Motor neuron (in vitro differentiated cells): ENCODE results near the gene FAM78A. TPM values are rescaled to one million over a fixed set of nuclear protein-coding genes. Genes with fewer than 3 reads are reported as not detected.

Source experiments
- ATAC-seq, 8 experiments: fragments of 200-7000 bp; cut with Tn5 transposase; replicated peaks in 6 of 8; 2 replicates each; pipeline ENCODE4 v1.8.0; 2021; ENCODE audit warnings: mild to moderate bottlenecking in 8 of 8, moderate library complexity in 8 of 8
- H3K27ac ChIP-seq, 2 donors: fragments of 250-450 bp; sonication (Bioruptor Pico); 2 replicates each; pipeline ENCODE4 v1.9.0; 2021; ENCODE audit warnings: antibody characterized with exemption in 2 of 2, mild to moderate bottlenecking in 2 of 2, moderate library complexity in 1 of 2
- H3K4me1 ChIP-seq, 2 donors: fragments of 250-450 bp; sonication (Bioruptor Pico); replicated peaks in 1 of 2; 2 replicates each; pipeline ENCODE4 v1.6.1; 2021; ENCODE audit warnings: antibody characterized with exemption in 2 of 2, mild to moderate bottlenecking in 2 of 2, moderate library complexity in 1 of 2
- H3K4me3 ChIP-seq, 5 donors: fragments of 250-450 bp; sonication (Bioruptor Pico); 2 replicates each; pipeline ENCODE4 v1.9.0; 2021; ENCODE audit warnings: antibody characterized with exemption in 5 of 5, mild to moderate bottlenecking in 5 of 5, moderate library complexity in 4 of 5
- WGBS, 10 experiments: fragments of 450-650 bp; shearing (Covaris generic); methylation state at CpG; one replicate each; pipeline ENCODE4 v1.0.0; 2022; 5-methylcytosine and 5-hydroxymethylcytosine counted together
- in situ Hi-C, 9 experiments: fragments of 400-800 bp; cut with MboI; loops; one replicate each; pipeline ENCODE4 v1.15.0; 2021; ENCODE audit warnings: low sequenced_read_pairs in 9 of 9, low pct_unique_long_range_greater_than_20kb in 2 of 9; ENCODE audit not compliant: unreplicated experiment in 9 of 9
- total RNA-seq, 8 experiments: library from RNA; unstranded; fragments of 300-600 nt; gene quantifications; 2 replicates each; pipeline versions ENCODE4 v1.2.3 to v1.2.4, GENCODE V29; 2022

FAM78A gene
- total RNA-seq, 8 experiments from 2014 or later: 0.50 to 1.5 (median 0.88) TPM

GRCh38 chr9:131297903-131298302 lies 21.6 kb upstream of the FAM78A start:
- H3K27ac ChIP-seq: no peak overlapping the region
- 20 to 77% (median 63%) methylated on average over 1 to 9 of the region's 11 CpGs; no CpG with 5 or more reads in 3 of the 10 experiments for WGBS, 10 experiments
- H3K4me3 ChIP-seq: no peak overlapping the region
- H3K4me1 ChIP-seq: peaks cover 2 to 3% of the 10 kb centered on the region in 2 donors
- in situ Hi-C loops: no loop called here
- no peak for ATAC-seq

- WGBS, 10 experiments: 50 to 100% (median 91%) methylated on average over 1 to 3 of the region's 8 CpGs; no CpG with 5 or more reads in 2 of the 10 experiments
- H3K27ac ChIP-seq: no peak overlapping the region
- H3K4me3 ChIP-seq: no peak overlapping the region
- in situ Hi-C loops: no loop called here
- peaks cover 2 to 3% of the 10 kb centered on the region in 2 donors for H3K4me1 ChIP-seq
- peak in 4 of 8 experiments; percentile 18 to 39 (median 26) for ATAC-seq
Measured at GRCh38 chr9:131296906-131297500, 20.7 kb upstream of the FAM78A start.

- in situ Hi-C loops: no loop called here
- Histone ChIP-seq H3K4me1 (peaks cover 2 to 3% of the 10 kb centered on the region in 2 donors), H3K4me3 (no peak overlapping the region), H3K27ac (no peak overlapping the region)
- 40 to 80% (median 55%) methylated on average over 1 to 6 of the region's 9 CpGs; no CpG with 5 or more reads in 6 of the 10 experiments for WGBS, 10 experiments
- peak in 4 of 8 experiments; percentile 35 to 68 (median 52) for ATAC-seq
Measured at GRCh38 chr9:131296460-131296859, 20.1 kb upstream of the FAM78A start.

- no peak for ATAC-seq
- in situ Hi-C loops: no loop called here
- Histone ChIP-seq H3K4me3 (no peak overlapping the region), H3K27ac (no peak overlapping the region), H3K4me1 (peaks cover 29 to 30% of the 10 kb centered on the region in 2 donors)
- 88 to 100% (median 94%) methylated on average over 1 to 7 of the region's 10 CpGs; no CpG with 5 or more reads in 1 of the 10 experiments for WGBS, 10 experiments
Measured at GRCh38 chr9:131292937-131293336, 16.6 kb upstream of the FAM78A start.

GRCh38 chr9:131291795-131292315 lies 15.5 kb upstream of the FAM78A start:
- Histone ChIP-seq H3K27ac (no peak overlapping the region), H3K4me3 (no peak overlapping the region), H3K4me1 (peaks cover 27 to 29% of the 10 kb centered on the region in 2 donors)
- in situ Hi-C loops: no loop called here
- WGBS, 10 experiments: 0 to 100% (median 76%) methylated on average over 1 to 2 of the region's 7 CpGs; no CpG with 5 or more reads in 4 of the 10 experiments
- ATAC-seq: no peak

- peak overlapping the region in 1 of 5 donors; percentile 28 for H3K4me3 ChIP-seq
- peaks cover 26 to 27% of the 10 kb centered on the region in 2 donors for H3K4me1 ChIP-seq
- ATAC-seq: no peak
- WGBS, 10 experiments: 0 to 100% (median 67%) methylated on average over 1 of the region's 17 CpGs; no CpG with 5 or more reads in 7 of the 10 experiments
- no peak overlapping the region for H3K27ac ChIP-seq
- in situ Hi-C loops: no loop called here
Measured at GRCh38 chr9:131290767-131291370, 14.6 kb upstream of the FAM78A start.

- Histone ChIP-seq H3K4me1 (peaks cover 26 to 27% of the 10 kb centered on the region in 2 donors), H3K4me3 (peak overlapping the region; percentile 6 to 28 (median 12)), H3K27ac (peak overlapping the region; percentile 91 to 95)
- in situ Hi-C loops: no loop called here
- ATAC-seq: peak in 5 of 8 experiments; percentile 0 to 60 (median 1)
- WGBS, 10 experiments: 24 to 100% (median 91%) methylated on average over 1 to 7 of the region's 34 CpGs; no CpG with 5 or more reads in 6 of the 10 experiments
Measured at GRCh38 chr9:131290036-131290766, 13.9 kb upstream of the FAM78A start.

- in situ Hi-C loops: no loop called here
- 7 to 93% (median 66%) methylated on average over 1 to 16 of the region's 28 CpGs; no CpG with 5 or more reads in 4 of the 10 experiments for WGBS, 10 experiments
- peak within 1 kb of the TSS; percentile 6 to 28 (median 12) for H3K4me3 ChIP-seq
- peak; percentile 66 to 98 (median 93) for ATAC-seq
- H3K27ac ChIP-seq: peak within 1 kb of the TSS; percentile 91 to 95
- H3K4me1 ChIP-seq: peaks cover 26 to 27% of the 10 kb centered on the region in 2 donors
Measured at GRCh38 chr9:131289301-131290035, 13.2 kb upstream of the FAM78A start, which contains the start of gene PLPP7. PLPP7 (plus strand) TSS chr9:131289723; CDS start chr9:131289998, 275 bp downstream.

GRCh38 chr9:131288217-131288616 lies 11.9 kb upstream of the FAM78A start:
- Histone ChIP-seq H3K27ac (peak overlapping the region in 1 of 2 donors; percentile 91), H3K4me3 (no peak overlapping the region), H3K4me1 (peaks cover 26 to 27% of the 10 kb centered on the region in 2 donors)
- no peak for ATAC-seq
- WGBS, 10 experiments: 40 to 83% (median 74%) methylated on average over 3 to 5 of the region's 9 CpGs; no CpG with 5 or more reads in 7 of the 10 experiments
- in situ Hi-C loops: no loop called here

- 20 to 100% (median 53%) methylated on average over 1 to 2 of the region's 6 CpGs; no CpG with 5 or more reads in 6 of the 10 experiments for WGBS, 10 experiments
- Histone ChIP-seq H3K27ac (no peak overlapping the region), H3K4me3 (no peak overlapping the region), H3K4me1 (peaks cover 27 to 28% of the 10 kb centered on the region in 2 donors)
- no peak for ATAC-seq
- in situ Hi-C loops: no loop called here
Measured at GRCh38 chr9:131287359-131287758, 11.0 kb upstream of the FAM78A start.

- in situ Hi-C loops: no loop called here
- Histone ChIP-seq H3K27ac (no peak overlapping the region), H3K4me1 (peaks cover 21 to 22% of the 10 kb centered on the region in 2 donors), H3K4me3 (no peak overlapping the region)
- no peak for ATAC-seq
- 74 to 100% (median 100%) methylated on average over 1 to 3 of the region's 6 CpGs; no CpG with 5 or more reads in 5 of the 10 experiments for WGBS, 10 experiments
Measured at GRCh38 chr9:131284856-131285255, 8.5 kb upstream of the FAM78A start.
